ENCODE measurements around the gene C11orf97.
A peak's percentile ranks its signal among the peaks of the same experiment; 100 is the strongest.
"Not testable (repeated sequence)": the region's sequence is repeated elsewhere in the genome, so short reads cannot be mapped to it uniquely, and the experiment has no call there.

C11orf97 gene

DNA sequence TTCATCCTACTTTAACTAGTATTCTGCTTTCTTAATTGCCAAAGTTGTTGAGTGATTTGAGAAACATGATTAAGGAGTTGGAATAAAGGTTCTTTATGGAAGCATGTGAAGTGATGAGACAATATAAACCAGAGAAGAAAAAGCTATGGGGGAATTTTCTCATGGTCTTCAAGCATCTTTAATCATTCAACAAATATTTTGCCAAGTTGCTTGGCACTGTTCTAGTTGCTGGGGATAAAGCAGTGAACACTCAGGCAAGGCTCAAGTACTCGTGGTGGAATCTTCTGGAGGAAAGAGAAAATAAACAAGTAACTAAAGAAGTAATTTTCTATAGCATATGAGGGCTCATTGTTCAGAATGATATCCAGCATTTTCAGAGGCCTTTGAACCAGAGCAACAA, 45.7 kb downstream of the C11orf97 start:
- no peak for DNase-seq (ENCODE audit: low read depth)

DNA sequence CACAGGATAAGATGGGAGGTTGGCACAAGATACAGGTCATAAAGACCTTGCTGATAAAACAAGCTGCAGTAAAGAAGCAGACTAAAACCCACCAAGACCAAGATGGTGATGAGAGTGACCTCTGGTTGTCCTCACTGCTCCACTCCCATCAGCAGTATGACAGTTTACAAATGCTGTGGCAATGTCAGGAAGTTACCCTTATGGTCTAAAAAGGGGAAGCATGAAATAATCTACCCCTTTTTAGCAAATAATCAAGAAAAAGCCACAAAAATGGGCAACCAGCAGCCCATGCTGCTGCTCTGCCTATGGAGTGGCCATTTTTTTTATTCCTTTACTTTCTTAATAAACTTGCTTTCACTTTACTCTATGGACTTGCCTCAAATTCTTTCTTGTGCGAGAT, 46.2 kb downstream of the C11orf97 start:
- DNase-seq (ENCODE audit: low read depth), result no peak

GRCh38 chr11:94558932-94559331, 46.7 kb downstream of the C11orf97 start:
- DNase-seq (ENCODE audit: low read depth), result no peak

GRCh38 chr11:94559361-94559760, 47.1 kb downstream of the C11orf97 start:
- DNase-seq (ENCODE audit: low read depth), result no peak

- no peak for DNase-seq (ENCODE audit: low read depth)
Observed at GRCh38 chr11:94560834-94561233, 48.6 kb downstream of the C11orf97 start.

DNA sequence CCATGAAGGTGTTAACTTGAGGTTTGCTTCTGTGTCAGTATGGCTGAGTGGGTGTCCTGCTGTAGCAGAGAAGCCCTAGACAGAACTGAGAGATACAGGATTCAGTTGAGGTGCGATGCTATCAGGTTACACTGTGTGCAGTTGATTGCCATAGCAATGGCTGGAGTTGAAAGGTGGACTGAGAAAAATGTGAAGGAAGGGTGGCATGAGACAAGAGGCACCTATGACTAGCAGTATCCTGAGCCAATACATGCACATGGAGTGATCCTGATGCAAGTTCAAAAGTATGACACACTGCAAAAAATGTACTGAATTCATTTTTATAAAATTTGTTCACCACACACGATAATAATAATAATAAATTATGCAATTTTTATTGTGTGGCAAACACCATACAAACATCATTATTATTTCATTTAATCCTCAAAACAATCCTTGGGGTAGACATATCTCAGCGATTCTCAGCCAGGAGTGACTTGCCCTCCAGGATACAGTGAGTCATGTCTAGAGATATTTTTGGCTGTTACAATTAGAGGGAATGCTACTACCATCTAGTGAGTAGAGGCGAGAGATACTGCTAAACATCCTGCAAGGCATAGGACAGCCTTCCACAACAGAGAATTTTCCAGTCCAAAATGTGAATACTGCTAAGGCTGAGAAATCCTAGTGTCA, 51.1 kb downstream of the C11orf97 start:
- peak; percentile 63 for DNase-seq (ENCODE audit: low read depth)

DNA sequence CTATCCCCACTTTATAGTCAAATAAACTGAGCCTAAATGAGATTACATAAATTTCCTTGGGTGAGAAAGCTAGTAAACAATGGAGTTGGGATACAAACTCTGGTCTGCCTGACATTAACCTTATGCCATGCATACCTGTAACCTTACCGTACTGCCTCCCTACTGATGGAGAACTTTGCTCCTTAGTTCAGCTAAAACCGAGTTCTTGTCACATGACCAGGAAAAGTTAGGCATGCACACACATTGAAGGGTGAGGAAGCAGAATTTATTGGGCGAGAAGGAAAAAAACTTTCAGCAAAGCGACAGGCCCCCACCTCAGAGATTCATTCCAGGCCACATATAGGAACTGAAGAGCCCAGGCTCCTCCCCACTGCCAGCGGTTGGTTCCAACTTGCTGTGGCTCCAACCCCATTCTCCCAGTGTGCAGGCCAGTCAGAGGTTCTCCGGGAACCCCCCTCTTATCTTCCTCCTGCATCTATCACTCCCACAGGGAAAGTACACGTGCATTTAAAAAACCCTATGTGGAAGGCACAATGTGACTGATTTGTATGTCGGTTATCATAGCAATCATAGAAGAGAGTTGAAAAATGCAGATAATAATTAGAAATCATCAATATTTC, 51.7 kb downstream of the C11orf97 start:
- DNase-seq (ENCODE audit: low read depth), result no peak

DNA sequence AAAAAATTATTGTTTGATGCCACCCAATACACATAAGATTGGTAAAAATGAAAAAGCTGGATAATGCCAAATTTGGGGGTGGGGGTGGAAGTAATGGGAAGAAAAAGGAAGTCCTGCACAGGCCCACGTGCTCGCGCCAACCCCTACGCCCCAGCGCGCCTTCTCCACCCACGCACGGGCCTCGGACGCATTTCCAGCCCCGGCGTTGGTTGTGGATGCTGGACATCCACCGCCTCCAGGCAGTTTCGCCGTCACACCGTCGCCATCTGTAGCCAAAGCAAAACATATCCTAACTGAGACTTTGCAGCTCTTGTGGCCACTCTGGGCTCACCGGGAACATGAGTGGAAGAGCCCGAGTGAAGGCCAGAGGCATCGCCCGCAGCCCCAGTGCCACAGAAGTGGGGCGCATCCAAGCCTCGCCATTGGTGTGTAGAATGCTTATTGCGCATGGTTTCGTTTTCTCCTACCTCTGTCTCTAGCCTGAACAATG, 55.0 kb downstream of the C11orf97 start, which contains the start of gene PIWIL4:
TSS of gene PIWIL4 (plus strand) at position 188 of the 490 bp plus-strand sequence. CDS start at position 339, 151 bp downstream.
- no peak for DNase-seq (ENCODE audit: low read depth)

- DNase-seq (ENCODE audit: low read depth), result no peak
Observed at GRCh38 chr11:94568200-94568599, 55.9 kb downstream of the C11orf97 start.

- no peak for DNase-seq (ENCODE audit: low read depth)
Observed at GRCh38 chr11:94568717-94569116, 56.5 kb downstream of the C11orf97 start.

GRCh38 chr11:94572975-94573374, 60.7 kb downstream of the C11orf97 start:
- DNase-seq (ENCODE audit: low read depth), result not testable (repeated sequence)

DNA sequence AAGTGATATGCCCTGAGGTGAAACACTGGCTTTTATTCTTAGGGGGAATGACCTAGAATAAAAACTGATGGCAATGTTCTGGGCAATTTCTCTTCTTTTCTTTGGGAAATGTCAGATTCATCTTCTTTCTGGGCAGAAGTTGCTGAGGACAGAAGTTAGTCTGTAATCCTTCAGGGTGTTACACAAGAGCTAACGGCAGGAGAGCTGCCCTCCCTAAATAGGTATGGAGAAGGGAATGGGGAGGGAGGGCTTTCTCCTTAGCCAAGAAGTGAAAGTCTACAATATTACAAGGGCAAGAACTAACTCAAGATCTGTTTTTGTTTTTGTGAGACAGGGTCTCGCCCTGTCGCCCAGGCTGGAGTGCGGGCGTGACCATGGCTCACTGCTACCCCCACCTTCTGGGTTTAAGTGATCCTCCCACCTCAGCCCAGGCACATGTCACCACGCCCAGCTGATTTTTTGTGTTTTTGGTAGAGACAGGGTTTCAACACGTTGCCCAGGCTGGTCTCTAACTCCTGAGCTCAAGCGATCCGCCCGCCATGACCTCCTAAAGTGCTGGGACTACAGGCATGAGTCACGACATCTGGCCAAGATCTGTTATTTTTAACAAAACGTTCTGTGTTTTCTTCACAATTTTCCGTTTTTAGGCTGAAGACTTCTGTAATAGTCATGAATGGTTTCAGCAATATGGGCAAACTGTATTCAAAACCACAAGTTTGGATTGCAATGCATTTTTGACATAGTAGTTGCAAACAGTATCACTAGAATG, 62.1 kb downstream of the C11orf97 start:
- peak; percentile 73 for DNase-seq (ENCODE audit: low read depth)

DNA sequence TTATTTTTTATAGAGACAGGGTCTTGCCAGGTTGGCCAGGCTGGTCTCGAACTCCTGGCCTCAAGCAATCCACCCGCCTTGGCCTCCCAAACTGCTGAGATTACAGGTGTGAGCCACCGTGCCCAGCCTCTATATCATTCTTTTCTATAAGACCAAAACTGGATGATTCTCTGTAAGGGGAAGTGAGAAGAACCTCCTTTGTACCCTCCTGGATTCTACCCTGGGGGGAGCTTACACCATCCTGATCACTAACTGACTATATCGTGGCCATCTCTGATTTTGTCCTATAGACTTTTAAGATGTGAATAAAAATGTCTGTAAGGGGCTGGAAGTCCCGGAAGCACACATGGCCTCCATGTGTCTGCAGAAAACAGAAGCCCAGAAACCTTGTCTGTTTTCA, 64.0 kb downstream of the C11orf97 start:
- DNase-seq (ENCODE audit: low read depth), result no peak

DNA sequence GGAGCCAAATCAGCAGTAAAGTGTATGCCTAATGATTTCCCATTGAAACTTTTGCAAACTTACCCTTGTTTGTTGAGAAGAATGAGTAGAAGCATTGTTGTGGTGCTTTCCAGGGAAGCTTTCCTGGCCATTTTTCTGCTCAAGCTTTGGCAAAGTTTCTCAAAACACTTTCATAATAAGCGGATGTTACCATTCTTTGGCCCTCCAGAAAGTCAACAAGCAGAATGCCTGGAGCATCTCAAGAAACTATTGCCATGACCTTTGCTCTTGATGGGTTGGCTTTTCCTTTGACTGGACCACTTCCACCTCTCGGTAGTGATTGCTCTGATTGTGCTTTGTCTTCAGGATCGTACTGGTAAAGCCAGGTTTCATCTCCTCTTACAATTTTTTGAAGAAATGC, 65.6 kb downstream of the C11orf97 start:
- DNase-seq (ENCODE audit: low read depth), result no peak
